Breast epithelium (tissue), 3 donors: ENCODE measurements around the gene KRT36.

ENCODE experiments used
- POLR2A ChIP-seq: fragments of 450-650 bp; IDR thresholded peaks from one replicate; pipeline ENCODE4 v1.6.1; 2016; ENCODE audit warnings: antibody characterized with exemption, mild to moderate bottlenecking, moderate library complexity
- POLR2AphosphoS5 ChIP-seq, 3 donors: sonication (generic); formaldehyde crosslinking; IDR thresholded peaks; one replicate each; pipeline ENCODE4 v1.6.1; 2017; ENCODE audit warnings: antibody characterized with exemption in 3 of 3
- TF ChIP-seq, protein P1 (sequence below), 3 donors: fragments of 450-650 bp; IDR thresholded peaks; one replicate each; pipeline ENCODE4 v1.5.1; 2016 to 2017; ENCODE audit warnings: antibody characterized with exemption in 3 of 3, mild to moderate bottlenecking in 3 of 3, moderate library complexity in 3 of 3

DNA sequence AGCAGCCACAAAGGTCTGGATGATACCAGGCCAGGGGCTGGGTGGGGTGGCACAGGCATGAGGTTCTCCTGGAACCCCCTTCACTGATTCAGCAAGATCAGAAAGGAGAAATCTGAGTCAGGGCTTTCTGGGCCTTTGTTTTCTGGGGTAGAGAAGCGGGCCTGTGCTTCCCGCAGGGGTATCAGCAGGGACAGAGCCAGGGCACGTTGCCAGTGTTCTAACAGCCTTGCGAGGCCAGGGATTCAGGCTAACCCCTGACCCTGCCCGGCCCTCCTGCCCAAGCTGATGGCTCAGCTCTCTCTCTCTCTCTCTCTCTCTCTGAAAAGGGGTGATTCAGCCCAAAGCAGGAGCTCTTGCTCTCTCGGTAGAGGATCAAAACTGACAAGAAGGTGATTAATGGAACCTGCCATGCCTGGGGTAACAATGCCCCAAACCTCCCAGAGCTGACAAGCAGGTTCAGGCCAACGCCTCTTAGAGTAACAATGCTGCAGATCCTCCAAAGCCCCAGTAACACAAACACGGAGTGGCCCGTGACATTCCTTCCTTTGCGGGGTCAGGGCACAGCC, 17.7 kb upstream of the KRT36 start:
- TF ChIP-seq, protein P1, sequence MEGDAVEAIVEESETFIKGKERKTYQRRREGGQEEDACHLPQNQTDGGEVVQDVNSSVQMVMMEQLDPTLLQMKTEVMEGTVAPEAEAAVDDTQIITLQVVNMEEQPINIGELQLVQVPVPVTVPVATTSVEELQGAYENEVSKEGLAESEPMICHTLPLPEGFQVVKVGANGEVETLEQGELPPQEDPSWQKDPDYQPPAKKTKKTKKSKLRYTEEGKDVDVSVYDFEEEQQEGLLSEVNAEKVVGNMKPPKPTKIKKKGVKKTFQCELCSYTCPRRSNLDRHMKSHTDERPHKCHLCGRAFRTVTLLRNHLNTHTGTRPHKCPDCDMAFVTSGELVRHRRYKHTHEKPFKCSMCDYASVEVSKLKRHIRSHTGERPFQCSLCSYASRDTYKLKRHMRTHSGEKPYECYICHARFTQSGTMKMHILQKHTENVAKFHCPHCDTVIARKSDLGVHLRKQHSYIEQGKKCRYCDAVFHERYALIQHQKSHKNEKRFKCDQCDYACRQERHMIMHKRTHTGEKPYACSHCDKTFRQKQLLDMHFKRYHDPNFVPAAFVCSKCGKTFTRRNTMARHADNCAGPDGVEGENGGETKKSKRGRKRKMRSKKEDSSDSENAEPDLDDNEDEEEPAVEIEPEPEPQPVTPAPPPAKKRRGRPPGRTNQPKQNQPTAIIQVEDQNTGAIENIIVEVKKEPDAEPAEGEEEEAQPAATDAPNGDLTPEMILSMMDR (IDR thresholded peaks at IDR 0.05) = no peak
- TF ChIP-seq POLR2AphosphoS5 (IDR thresholded peaks at IDR 0.05) (no peak), POLR2A (no peak)
